UCSD-AML1 (cell line): ENCODE results near the gene IGLL5.
"Not testable (repeated sequence)": the region's sequence is repeated elsewhere in the genome, so short reads cannot be mapped to it uniquely, and the experiment has no call there.

Experiments
- DNase-seq: peaks from one replicate; lab custom pipeline; 2025; ENCODE audit not compliant: unreplicated experiment; lab: John Stamatoyannopoulos, UW

The IGLL5 gene

DNA sequence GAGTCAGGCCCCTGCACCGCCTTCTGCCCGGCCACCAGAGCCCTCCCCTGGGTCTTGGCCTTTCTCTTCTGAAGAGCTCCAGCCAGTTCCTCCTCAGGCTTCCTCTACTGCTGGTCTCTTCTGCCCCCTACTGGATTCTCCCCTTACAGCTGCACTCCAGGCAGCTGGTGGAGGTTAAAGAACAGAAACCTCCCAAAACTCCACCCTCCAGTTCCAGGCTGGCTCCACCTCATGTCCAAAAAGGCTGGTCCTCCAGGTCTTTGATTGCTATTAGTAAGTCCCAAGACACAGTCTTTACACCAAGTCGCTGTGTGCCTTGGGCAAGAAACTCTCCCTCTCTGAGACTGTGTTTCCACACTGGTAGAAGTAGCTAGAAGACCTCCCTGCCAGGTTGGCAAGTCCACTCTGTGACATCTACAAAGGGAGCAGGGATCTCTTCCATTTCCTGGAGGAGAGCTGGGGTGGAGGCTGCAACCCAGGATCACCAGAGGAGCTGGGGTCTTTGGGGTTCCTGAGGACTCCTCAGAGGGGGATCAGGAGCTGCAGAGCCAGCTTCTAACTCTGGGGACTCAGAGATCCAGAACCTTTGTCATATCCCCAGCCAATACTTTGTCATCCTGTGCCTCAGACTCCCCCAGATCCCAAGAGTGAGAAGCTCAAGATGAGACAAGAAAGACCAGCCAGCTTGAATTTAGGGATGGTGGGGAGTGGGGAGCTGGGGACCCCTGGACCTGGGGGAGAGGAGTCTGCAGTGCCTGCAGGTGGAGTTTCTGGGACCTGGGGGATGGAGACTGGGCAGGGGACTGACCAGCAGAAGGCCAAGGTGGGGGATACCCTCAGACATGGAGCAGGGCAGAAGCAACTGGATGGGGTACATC is 3.4 kb upstream of the IGLL5 start:
- peak; percentile 60 for DNase-seq

- DNase-seq: peak; percentile 46
Measured at GRCh38 chr22:22884888-22885840, 2.5 kb upstream of the IGLL5 start.

DNA sequence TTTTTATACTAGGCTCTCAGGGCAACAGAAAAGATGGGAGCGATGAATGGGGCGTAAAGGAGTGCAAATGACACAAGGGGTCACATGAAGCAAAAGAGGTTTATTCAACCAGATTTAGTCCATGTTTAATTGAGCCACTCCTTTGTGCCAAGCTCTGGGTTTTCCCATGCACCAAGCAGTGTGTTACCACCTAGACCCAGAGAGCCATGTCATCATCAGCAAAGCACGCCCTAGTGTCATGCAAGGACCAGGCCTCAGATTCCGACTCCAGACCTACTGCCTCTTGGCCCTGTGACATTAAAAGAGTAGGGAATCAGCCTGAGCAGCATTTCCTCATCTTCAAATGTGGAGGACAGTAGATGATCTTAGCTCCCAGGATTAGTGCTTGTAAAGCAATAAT is 1.1 kb upstream of the IGLL5 start:
- DNase-seq: no peak

GRCh38 chr22:22888571-22889353 is 1.1 kb downstream of the IGLL5 start:
- no peak for DNase-seq

DNA sequence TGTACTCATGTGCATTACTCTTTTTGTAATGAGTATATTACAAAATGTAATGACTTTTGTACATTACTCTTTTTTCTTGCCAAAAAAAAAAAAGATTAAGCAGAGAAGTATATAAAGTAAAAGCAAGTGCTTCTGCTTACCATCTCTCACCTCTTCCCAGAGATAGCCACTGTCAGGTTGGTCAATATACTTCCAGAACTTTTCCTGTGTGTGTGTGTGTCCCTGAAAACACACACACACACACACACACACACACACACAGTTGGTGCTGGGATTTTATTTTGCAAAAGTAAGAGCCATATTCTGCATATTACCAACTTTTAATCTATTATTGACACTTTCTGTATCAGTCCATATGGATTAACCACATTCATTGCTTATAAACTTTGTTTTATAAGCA is 2.5 kb downstream of the IGLL5 start:
- DNase-seq: no peak

GRCh38 chr22:22891139-22891621 is 3.6 kb downstream of the IGLL5 start:
- no peak for DNase-seq

- no peak for DNase-seq
Measured at GRCh38 chr22:22892096-22893052, 4.8 kb downstream of the IGLL5 start.

DNA sequence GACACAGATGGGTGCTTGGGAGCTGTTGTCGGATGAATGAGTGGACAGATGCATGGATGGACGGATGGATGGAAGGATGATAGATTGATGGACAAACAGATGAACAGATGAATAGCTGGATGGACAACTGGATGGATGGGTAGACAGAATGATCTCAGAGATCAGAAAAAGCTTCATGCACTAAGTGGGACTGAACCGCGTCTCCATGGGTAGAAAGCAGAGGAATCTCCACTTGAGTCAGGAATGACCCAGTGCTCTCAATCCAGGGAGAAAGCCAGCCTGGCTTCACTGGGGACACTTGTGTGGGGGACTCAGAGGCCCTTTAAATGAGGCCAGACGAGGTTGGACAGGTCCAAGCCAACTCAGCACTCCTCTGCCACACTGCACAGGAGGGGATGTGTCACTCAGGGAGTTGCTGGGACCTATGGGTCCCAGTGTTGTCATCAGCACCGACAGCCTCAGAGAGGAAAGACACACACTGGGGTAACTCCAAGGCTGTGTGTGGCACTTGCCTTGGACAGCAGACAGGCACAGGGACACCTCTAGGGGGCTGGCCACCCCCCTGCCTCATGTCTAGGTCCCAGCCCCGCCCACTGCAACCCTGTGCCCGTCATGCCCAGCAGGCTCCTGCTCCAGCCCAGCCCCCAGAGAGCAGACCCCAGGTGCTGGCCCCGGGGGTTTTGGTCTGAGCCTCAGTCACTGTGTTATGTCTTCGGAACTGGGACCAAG is 5.6 kb downstream of the IGLL5 start:
- no peak for DNase-seq

DNA sequence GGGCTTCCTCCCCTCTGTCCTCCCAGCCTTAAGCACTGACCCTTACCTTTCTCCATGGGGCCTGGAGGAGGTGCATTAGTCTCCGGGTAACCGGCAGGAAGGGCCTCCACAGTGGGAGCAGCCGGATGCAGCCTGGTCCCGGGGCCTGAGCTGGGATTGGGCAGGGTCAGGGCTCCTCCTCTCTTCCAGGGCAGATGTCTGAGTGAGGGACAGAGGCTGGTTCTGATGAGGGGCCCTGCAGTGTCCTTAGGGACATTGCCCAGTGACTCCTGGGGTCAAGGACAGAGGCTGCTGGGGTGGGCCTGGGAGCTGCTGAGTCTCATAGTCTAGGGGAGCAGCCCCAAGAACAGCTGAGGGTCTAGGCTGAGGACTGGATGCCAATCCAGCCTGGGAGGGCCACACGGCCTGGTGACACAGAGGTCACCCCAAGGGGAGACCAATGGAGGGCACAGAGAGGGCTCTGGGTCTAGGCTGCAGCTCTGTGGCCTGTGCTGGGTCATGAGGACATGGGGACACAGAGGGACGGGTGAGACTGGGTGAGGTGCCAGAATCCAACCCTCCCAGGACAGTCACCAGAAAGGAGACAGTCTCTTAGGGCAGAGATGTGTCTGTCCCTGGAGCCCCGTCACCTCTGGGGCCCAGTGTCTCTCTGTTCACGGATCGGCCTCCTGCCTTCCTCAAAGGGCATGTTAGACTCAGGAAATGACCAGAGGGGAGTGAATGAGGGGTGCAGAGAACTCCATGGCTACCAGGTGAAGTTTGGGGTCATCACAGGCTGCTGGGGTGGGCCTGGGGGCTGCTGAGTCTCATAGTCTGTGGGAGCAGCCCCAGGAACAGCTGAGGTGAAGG is 6.5 kb downstream of the IGLL5 start:
- no peak for DNase-seq

- no peak for DNase-seq
Measured at GRCh38 chr22:22894740-22895731, 7.4 kb downstream of the IGLL5 start.

DNA sequence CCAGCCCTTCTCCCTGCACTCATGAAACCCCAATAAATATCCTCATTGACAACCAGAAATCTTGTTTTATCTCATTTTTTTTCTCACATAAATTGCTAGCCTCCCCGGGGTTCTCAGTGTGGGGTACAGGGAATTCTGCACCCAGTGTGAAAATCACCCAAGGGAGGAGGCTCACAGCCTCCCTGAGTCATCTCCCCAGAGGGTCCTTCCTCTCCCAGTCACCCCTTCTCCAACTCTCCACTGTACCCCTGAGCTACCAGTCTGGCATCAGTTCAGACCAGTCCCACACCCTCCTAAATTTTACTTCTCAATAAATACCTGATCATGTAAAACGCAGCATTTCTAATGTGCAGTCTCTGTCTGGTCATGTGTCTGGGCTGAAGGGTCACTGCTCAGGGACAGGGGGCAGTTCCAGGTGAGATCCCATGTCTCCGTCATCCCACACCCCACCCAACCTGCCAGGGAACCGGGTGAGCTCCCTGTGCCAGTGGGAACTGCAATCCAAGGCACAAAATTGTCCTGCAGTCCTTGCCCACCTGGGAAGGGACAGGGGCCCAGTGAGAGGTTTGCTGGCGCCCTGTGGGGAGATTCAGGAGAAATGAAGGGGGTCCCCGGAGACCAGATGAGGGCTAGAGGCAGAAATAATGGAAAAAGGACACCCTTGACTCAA is 8.3 kb downstream of the IGLL5 start:
- DNase-seq: no peak

GRCh38 chr22:22896601-22897000 is 9.0 kb downstream of the IGLL5 start:
- DNase-seq: no peak

GRCh38 chr22:22897091-22897490 is 9.5 kb downstream of the IGLL5 start:
- no peak for DNase-seq

- no peak for DNase-seq
Measured at GRCh38 chr22:22897947-22898346, 10.3 kb downstream of the IGLL5 start.

- DNase-seq: not testable (repeated sequence)
Measured at GRCh38 chr22:22898411-22898950, 10.9 kb downstream of the IGLL5 start.
